ENCODE results near the gene SRPRB. TPM values are rescaled to one million over a fixed set of nuclear protein-coding genes. Genes with fewer than 3 reads are reported as not detected.

SRPRB gene
- polyA plus RNA-seq, 2 of the 4 experiments (the other 2 are of a cell fraction), result 41.9 to 64.6 TPM

DNA sequence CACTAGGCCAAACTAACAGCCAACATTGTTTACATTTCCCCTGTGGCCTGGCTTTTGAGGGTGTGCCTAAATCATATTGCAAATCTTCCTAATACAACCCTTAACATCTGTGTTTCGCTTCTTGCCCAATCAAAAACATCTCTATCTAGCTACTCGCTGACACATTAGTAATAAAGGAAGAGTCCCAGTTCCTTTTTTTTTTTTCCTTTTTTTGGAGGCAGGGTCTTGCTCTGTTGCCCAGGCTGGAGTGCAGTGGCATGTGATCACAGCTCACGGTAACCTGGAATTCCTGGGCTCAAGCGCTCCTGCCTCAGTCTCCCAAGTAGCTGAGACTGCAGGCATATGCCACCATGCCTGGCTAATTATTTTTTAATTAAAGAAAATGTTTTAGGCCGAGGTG is 2.1 kb upstream of the SRPRB start:
- H3K4me3 ChIP-seq, result no peak overlapping the region
- TF ChIP-seq ESRRA (IDR thresholded peaks at IDR 0.05; ENCODE audit: borderline replicate concordance, low read length) (no peak), ZC3H11A (IDR thresholded peaks at IDR 0.05) (no peak), EP300 (IDR thresholded peaks at IDR 0.05) (no peak), CHD4 (IDR thresholded peaks at IDR 0.05; ENCODE audit: borderline replicate concordance) (no peak), ZFP36 (IDR thresholded peaks at IDR 0.05; ENCODE audit: borderline replicate concordance, partially characterized antibody) (no peak), GATA3 (IDR thresholded peaks at IDR 0.05; ENCODE audit: borderline replicate concordance) (no peak), CEBPB (IDR thresholded peaks at IDR 0.05) (no peak), CBX2 (IDR thresholded peaks at IDR 0.05; ENCODE audit: borderline replicate concordance, low read depth) (no peak), JUN (IDR thresholded peaks at IDR 0.05) (no peak), POLR2AphosphoS2 (conservative IDR thresholded peaks at IDR 0.05; ENCODE audit: low read length) (no peak), NFE2L2 (conservative IDR thresholded peaks at IDR 0.05; ENCODE audit: low read length) (no peak), MYC (IDR thresholded peaks at IDR 0.05; ENCODE audit: borderline replicate concordance, low read length) (no peak), HOXB5 (CRISPR knock-in tag; IDR thresholded peaks at IDR 0.05) (no peak), RFX5 (IDR thresholded peaks at IDR 0.05) (no peak)
- TF ChIP-seq, protein P1, sequence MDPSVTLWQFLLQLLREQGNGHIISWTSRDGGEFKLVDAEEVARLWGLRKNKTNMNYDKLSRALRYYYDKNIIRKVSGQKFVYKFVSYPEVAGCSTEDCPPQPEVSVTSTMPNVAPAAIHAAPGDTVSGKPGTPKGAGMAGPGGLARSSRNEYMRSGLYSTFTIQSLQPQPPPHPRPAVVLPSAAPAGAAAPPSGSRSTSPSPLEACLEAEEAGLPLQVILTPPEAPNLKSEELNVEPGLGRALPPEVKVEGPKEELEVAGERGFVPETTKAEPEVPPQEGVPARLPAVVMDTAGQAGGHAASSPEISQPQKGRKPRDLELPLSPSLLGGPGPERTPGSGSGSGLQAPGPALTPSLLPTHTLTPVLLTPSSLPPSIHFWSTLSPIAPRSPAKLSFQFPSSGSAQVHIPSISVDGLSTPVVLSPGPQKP (IDR thresholded peaks at IDR 0.05; ENCODE audit: low read depth, low read length), result no peak
- TF ChIP-seq, protein P2, sequence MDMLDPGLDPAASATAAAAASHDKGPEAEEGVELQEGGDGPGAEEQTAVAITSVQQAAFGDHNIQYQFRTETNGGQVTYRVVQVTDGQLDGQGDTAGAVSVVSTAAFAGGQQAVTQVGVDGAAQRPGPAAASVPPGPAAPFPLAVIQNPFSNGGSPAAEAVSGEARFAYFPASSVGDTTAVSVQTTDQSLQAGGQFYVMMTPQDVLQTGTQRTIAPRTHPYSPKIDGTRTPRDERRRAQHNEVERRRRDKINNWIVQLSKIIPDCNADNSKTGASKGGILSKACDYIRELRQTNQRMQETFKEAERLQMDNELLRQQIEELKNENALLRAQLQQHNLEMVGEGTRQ (IDR thresholded peaks at IDR 0.05), result no peak
- H3K27ac ChIP-seq, result no peak overlapping the region
- no peaks in the 10 kb centered on the region for H3K9me3 ChIP-seq
- no peak for ATAC-seq
- no peak for FAIRE-seq
- no peak overlapping the region for H3K4me2 ChIP-seq
- POLR2A ChIA-PET, result no interaction called here
- peaks cover 13% of the 10 kb centered on the region; the same call in 2 of the 3 replicates for H3K4me1 ChIP-seq
- WGBS (ENCODE audit: missing lambda C conversion rate), result 73% methylated on average over 5 of the region's 5 CpGs
- DNase-seq (ENCODE audit: low read depth in 1 of 2, low spot score in 1 of 2), result no peak
- CTCF ChIA-PET, result no interaction called here

DNA sequence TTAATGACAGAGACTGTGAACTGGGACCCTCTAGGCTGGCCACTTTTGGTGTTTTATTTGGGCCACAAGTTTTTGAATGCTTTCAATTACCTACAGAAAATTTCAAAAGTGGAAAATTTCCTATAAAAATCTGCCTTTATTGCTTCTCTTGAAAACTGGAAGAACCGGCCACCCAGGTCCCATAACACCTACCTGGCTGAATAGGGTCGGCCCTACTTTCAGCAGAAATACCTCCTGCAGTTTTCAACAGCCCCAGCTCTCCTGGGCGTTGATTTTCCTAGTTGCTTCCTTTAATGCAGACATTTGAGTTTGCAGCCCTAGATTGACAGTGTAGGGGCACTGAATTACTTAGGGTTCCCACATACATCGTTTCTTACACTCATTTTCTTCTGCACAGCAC is 719 bp upstream of the SRPRB start:
- 55% methylated on average over 4 of the region's 4 CpGs for WGBS (ENCODE audit: missing lambda C conversion rate)
- Histone ChIP-seq H3K9me3 (no peaks in the 10 kb centered on the region), H3K27ac (no peak overlapping the region), H3K4me1 (peaks cover 9% of the 10 kb centered on the region; the same call in 2 of the 3 replicates), H3K4me3 (no peak overlapping the region), H3K4me2 (peak overlapping the region; percentile 62)
- FAIRE-seq (no peak), DNase-seq (ENCODE audit: low read depth in 1 of 2, low spot score in 1 of 2) (no peak), ATAC-seq (no peak)
- CTCF ChIA-PET, result no interaction called here
- POLR2A ChIA-PET, result no interaction called here
- TF ChIP-seq POLR2A (IDR thresholded peaks at IDR 0.05; ENCODE audit: low read length), result no peak
- TF ChIP-seq, protein P3, sequence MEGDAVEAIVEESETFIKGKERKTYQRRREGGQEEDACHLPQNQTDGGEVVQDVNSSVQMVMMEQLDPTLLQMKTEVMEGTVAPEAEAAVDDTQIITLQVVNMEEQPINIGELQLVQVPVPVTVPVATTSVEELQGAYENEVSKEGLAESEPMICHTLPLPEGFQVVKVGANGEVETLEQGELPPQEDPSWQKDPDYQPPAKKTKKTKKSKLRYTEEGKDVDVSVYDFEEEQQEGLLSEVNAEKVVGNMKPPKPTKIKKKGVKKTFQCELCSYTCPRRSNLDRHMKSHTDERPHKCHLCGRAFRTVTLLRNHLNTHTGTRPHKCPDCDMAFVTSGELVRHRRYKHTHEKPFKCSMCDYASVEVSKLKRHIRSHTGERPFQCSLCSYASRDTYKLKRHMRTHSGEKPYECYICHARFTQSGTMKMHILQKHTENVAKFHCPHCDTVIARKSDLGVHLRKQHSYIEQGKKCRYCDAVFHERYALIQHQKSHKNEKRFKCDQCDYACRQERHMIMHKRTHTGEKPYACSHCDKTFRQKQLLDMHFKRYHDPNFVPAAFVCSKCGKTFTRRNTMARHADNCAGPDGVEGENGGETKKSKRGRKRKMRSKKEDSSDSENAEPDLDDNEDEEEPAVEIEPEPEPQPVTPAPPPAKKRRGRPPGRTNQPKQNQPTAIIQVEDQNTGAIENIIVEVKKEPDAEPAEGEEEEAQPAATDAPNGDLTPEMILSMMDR (IDR thresholded peaks at IDR 0.05), result no peak
- no peak for TF ChIP-seq TFCP2L1 (CRISPR knock-in tag; IDR thresholded peaks at IDR 0.05)
- TF ChIP-seq CBX8 (IDR thresholded peaks at IDR 0.05), result no peak
- TF ChIP-seq ZNF302 (CRISPR knock-in tag; IDR thresholded peaks at IDR 0.05), result no peak
- TF ChIP-seq HOXB13 (CRISPR knock-in tag; IDR thresholded peaks at IDR 0.05; ENCODE audit: low read depth), result no peak

DNA sequence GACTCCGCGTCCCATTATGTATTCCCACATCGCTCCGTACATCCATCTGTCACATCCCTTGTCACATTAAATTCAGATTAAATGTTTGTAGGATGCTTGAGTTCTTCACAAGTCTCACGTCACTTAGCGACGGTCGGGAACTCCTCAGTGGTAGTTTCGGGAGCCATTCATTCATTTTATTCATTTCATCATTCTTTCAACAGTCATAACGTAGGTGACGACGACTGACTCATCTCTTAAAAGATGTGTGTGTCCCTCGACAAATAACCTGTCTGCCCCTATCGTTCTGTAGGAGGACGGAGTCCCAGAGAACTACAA is 272 bp upstream of the SRPRB start:
- H3K9me3 ChIP-seq, result no peaks in the 10 kb centered on the region
- TF ChIP-seq FOXS1 (CRISPR knock-in tag; IDR thresholded peaks at IDR 0.05) (no peak), EP300 (IDR thresholded peaks at IDR 0.05) (no peak), EHF (CRISPR knock-in tag; IDR thresholded peaks at IDR 0.05) (no peak), RARB (CRISPR knock-in tag; IDR thresholded peaks at IDR 0.05) (no peak), HOXA7 (CRISPR knock-in tag; IDR thresholded peaks at IDR 0.05) (no peak), CHD4 (IDR thresholded peaks at IDR 0.05; ENCODE audit: borderline replicate concordance) (no peak), CBX8 (IDR thresholded peaks at IDR 0.05) (no peak)
- TF ChIP-seq, protein P4, sequence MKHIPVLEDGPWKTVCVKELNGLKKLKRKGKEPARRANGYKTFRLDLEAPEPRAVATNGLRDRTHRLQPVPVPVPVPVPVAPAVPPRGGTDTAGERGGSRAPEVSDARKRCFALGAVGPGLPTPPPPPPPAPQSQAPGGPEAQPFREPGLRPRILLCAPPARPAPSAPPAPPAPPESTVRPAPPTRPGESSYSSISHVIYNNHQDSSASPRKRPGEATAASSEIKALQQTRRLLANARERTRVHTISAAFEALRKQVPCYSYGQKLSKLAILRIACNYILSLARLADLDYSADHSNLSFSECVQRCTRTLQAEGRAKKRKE (CRISPR knock-in tag; IDR thresholded peaks at IDR 0.05; ENCODE audit: low read depth), result no peak
- no peak overlapping the region for H3K27ac ChIP-seq
- WGBS (ENCODE audit: missing lambda C conversion rate), result 27% methylated on average over 15 of the region's 15 CpGs
- peak overlapping the region; percentile 62 for H3K4me2 ChIP-seq
- DNase-seq (ENCODE audit: low read depth in 1 of 2, low spot score in 1 of 2), result no peak
- ATAC-seq, result no peak
- H3K4me1 ChIP-seq, result peaks cover 8% of the 10 kb centered on the region; the same call in 2 of the 3 replicates
- ChIA-PET CTCF (no interaction called here), POLR2A (no interaction called here)
- peak overlapping the region; percentile 80 for H3K4me3 ChIP-seq
- no peak for FAIRE-seq

Measured in A549 (cell line).